ENCODE data around the gene SKP2.
A peak's percentile ranks its signal among the peaks of the same experiment; 100 is the strongest.

The SKP2 gene

GRCh38 chr5:36208786-36209185 is 56.9 kb downstream of the SKP2 start:
- Histone ChIP-seq H3K4me2 (ENCODE audit: low read length) (no peak overlapping the region), H3K27me3 (ENCODE audit: control insufficient read depth, low read length) (no peaks in the 10 kb centered on the region), H3K4me1 (ENCODE audit: control insufficient read depth, low read length) (no peaks in the 10 kb centered on the region), H4K20me1 (ENCODE audit: control insufficient read depth, insufficient read depth, low read depth, low read length) (no peaks in the 10 kb centered on the region), H3K9me3 (ENCODE audit: control insufficient read depth, insufficient read depth, low read length) (no peaks in the 10 kb centered on the region), H3K27ac (ENCODE audit: low read depth, low read length) (no peak overlapping the region), H3F3A (ENCODE audit: control insufficient read depth, insufficient read depth) (no peaks in the 10 kb centered on the region), H3K4me3 (ENCODE audit: low read length) (no peak overlapping the region), H3K36me3 (ENCODE audit: control insufficient read depth, low read length) (peaks cover 40% of the 10 kb centered on the region), H3K79me2 (ENCODE audit: control insufficient read depth, low read length) (no peaks in the 10 kb centered on the region), H3K9me2 (replicated peaks; ENCODE audit: control insufficient read depth, low read length) (no peaks in the 10 kb centered on the region)
- TF ChIP-seq EZH2phosphoT487 (IDR thresholded peaks at IDR 0.05; ENCODE audit: borderline replicate concordance, low read length) = no peak
- TF ChIP-seq CTCF (IDR thresholded peaks at IDR 0.05; ENCODE audit: low read depth, low read length, poor library complexity, severe bottlenecking) = no peak

- H4K20me1 ChIP-seq (ENCODE audit: control insufficient read depth, insufficient read depth, low read depth, low read length) = no peaks in the 10 kb centered on the region
- H3K27me3 ChIP-seq (ENCODE audit: control insufficient read depth, low read length) = no peaks in the 10 kb centered on the region
- no peaks in the 10 kb centered on the region for H3K79me2 ChIP-seq (ENCODE audit: control insufficient read depth, low read length)
- no peak for TF ChIP-seq EZH2phosphoT487 (IDR thresholded peaks at IDR 0.05; ENCODE audit: borderline replicate concordance, low read length)
- no peak for TF ChIP-seq CTCF (IDR thresholded peaks at IDR 0.05; ENCODE audit: low read depth, low read length, poor library complexity, severe bottlenecking)
- no peaks in the 10 kb centered on the region for H3F3A ChIP-seq (ENCODE audit: control insufficient read depth, insufficient read depth)
- no peak overlapping the region for H3K27ac ChIP-seq (ENCODE audit: low read depth, low read length)
- H3K36me3 ChIP-seq (ENCODE audit: control insufficient read depth, low read length) = peaks cover 44% of the 10 kb centered on the region
- no peaks in the 10 kb centered on the region for H3K9me3 ChIP-seq (ENCODE audit: control insufficient read depth, insufficient read depth, low read length)
- H3K9me2 ChIP-seq (replicated peaks; ENCODE audit: control insufficient read depth, low read length) = no peaks in the 10 kb centered on the region
- H3K4me1 ChIP-seq (ENCODE audit: control insufficient read depth, low read length) = peaks cover 2% of the 10 kb centered on the region
- H3K4me2 ChIP-seq (ENCODE audit: low read length) = no peak overlapping the region
- H3K4me3 ChIP-seq (ENCODE audit: low read length) = no peak overlapping the region
Measured at GRCh38 chr5:36209664-36210063, 57.8 kb downstream of the SKP2 start.

GRCh38 chr5:36214436-36214835 is 62.5 kb downstream of the SKP2 start:
- Histone ChIP-seq H3K9me2 (replicated peaks; ENCODE audit: control insufficient read depth, low read length) (no peaks in the 10 kb centered on the region), H3K4me3 (ENCODE audit: low read length) (no peak overlapping the region), H3K4me1 (ENCODE audit: control insufficient read depth, low read length) (peaks cover 35% of the 10 kb centered on the region), H3K9me3 (ENCODE audit: control insufficient read depth, insufficient read depth, low read length) (no peaks in the 10 kb centered on the region), H3K27ac (ENCODE audit: low read depth, low read length) (no peak overlapping the region), H3F3A (ENCODE audit: control insufficient read depth, insufficient read depth) (no peaks in the 10 kb centered on the region; the same call in 1 of the 2 replicates), H3K4me2 (ENCODE audit: low read length) (no peak overlapping the region), H3K36me3 (ENCODE audit: control insufficient read depth, low read length) (peaks cover 67% of the 10 kb centered on the region), H3K27me3 (ENCODE audit: control insufficient read depth, low read length) (no peaks in the 10 kb centered on the region), H4K20me1 (ENCODE audit: control insufficient read depth, insufficient read depth, low read depth, low read length) (no peaks in the 10 kb centered on the region), H3K79me2 (ENCODE audit: control insufficient read depth, low read length) (no peaks in the 10 kb centered on the region)
- TF ChIP-seq EZH2phosphoT487 (IDR thresholded peaks at IDR 0.05; ENCODE audit: borderline replicate concordance, low read length) = no peak
- TF ChIP-seq CTCF (IDR thresholded peaks at IDR 0.05; ENCODE audit: low read depth, low read length, poor library complexity, severe bottlenecking) = peak; percentile 9

All from DOHH2 (cell line).